Gastroesophageal sphincter (tissue), 3 donors: ENCODE measurements around the gene INSIG1.

Experiments
- CTCF ChIP-seq, 4 experiments: fragments of 200-600 bp in 2 of 4; fragments of 450-650 bp in 2 of 4; sonication (generic) in 1 of 4; IDR thresholded peaks; one replicate each; pipeline ENCODE4 v1.5.1; 2017 to 2019; ENCODE audit warnings: antibody characterized with exemption in 4 of 4, mild to moderate bottlenecking in 2 of 4, moderate library complexity in 2 of 4
- EP300 ChIP-seq: sonication (generic); formaldehyde crosslinking; IDR thresholded peaks from one replicate; pipeline ENCODE4 v1.6.1; 2017; ENCODE audit warnings: antibody characterized with exemption, mild to moderate bottlenecking
- POLR2A ChIP-seq, 2 donors: fragments of 450-650 bp; IDR thresholded peaks; one replicate each; pipeline ENCODE4 v1.6.1; 2017; ENCODE audit warnings: antibody characterized with exemption in 2 of 2, mild to moderate bottlenecking in 2 of 2, moderate library complexity in 1 of 2
- POLR2AphosphoS5 ChIP-seq: sonication (generic); formaldehyde crosslinking; IDR thresholded peaks from one replicate; pipeline ENCODE4 v1.6.1; 2017; ENCODE audit warnings: antibody characterized with exemption

- TF ChIP-seq POLR2A (IDR thresholded peaks at IDR 0.05) (no peak), EP300 (no peak), CTCF (IDR thresholded peaks at IDR 0.05) (no peak), POLR2AphosphoS5 (no peak)
Measured at GRCh38 chr7:155285423-155285822, 12.3 kb upstream of the INSIG1 start.
